HCT116 (cell line): ENCODE data around the gene SLC35F3. TPM values are rescaled to one million over a fixed set of nuclear protein-coding genes. Genes with fewer than 3 reads are reported as not detected.

Experiments
- ATAC-seq: fragments of 200-7000 bp; cut with Tn5 transposase; 2 replicates; pipeline ENCODE4 v1.9.1; 2020; ENCODE audit warnings: mild to moderate bottlenecking, moderate library complexity
- BruUV-seq: library from RNA; stranded (reverse); fragments of 400-500 nt; replicated peaks from 2 replicates; lab custom pipeline; 2021; lab: Mats Ljungman, UMichigan
- CTCF ChIA-PET: fragments of 300-600 bp; sonication (Branson Sonifier 250); formaldehyde crosslinking; loops from one replicate; lab custom pipeline; 2021; ENCODE audit warnings: antibody characterized with exemption; lab: Charles Lee
- POLR2A ChIA-PET: fragments of 300-600, 350-600 bp; sonication (Branson Sonifier 250); formaldehyde crosslinking; loops from one replicate; lab custom pipeline; 2021; ENCODE audit warnings: antibody characterized with exemption; lab: Charles Lee
- RAD21 ChIA-PET, 2 experiments: fragments of 300-600 bp; sonication (Branson Sonifier 250); formaldehyde crosslinking; loops; one replicate each; lab custom pipeline; 2023; ENCODE audit warnings: low total read pairs in 2 of 2; ENCODE audit not compliant: uncharacterized antibody in 2 of 2, unreplicated experiment in 2 of 2, low non-redundant PET in 1 of 2; lab: Charles Lee
- DNase-seq: peaks from one replicate; pipeline ENCODE4 v3.0.0-alpha.2; 2010; ENCODE audit warnings: low read depth, low spot score
- H2AFZ ChIP-seq: fragments of 200-600 bp; shearing (Covaris generic), sonication (generic); 2 replicates; pipeline ENCODE4 v1.6.1; 2017; ENCODE audit warnings: low read depth, mixed run types, mixed read lengths, antibody characterized with exemption, low read length; ENCODE audit not compliant: poor library complexity, severe bottlenecking
- H3K27ac ChIP-seq: 2 replicates; pipeline ENCODE4 v1.5.1; 2012; ENCODE audit warnings: low read depth, low read length
- H3K27me3 ChIP-seq: fragments of 200-600 bp; sonication (generic); 2 replicates; pipeline ENCODE4 v1.6.1; 2016; ENCODE audit warnings: mixed run types, low read length, mixed read lengths; ENCODE audit not compliant: insufficient read depth
- H3K36me3 ChIP-seq, 2 experiments: fragments of 200-500 bp in 1 of 2; fragments of 200-600 bp in 1 of 2; sonication (Bioruptor generic) in 1 of 2; sonication (generic) in 1 of 2; 2 replicates each; pipeline versions ENCODE4 v1.5.1 to v1.6.1; 2014 to 2016; ENCODE audit warnings: low read length in 2 of 2, inconsistent platforms in 1 of 2, mixed read lengths in 1 of 2, mixed run types in 1 of 2; ENCODE audit not compliant: insufficient read depth in 2 of 2, control insufficient read depth in 1 of 2
- H3K4me1 ChIP-seq, 2 experiments: fragments of 200-600 bp in 1 of 2; sonication (generic) in 1 of 2; 2 replicates each; pipeline versions ENCODE4 v1.5.1 to v1.6.1; 2012 to 2017; ENCODE audit warnings: low read length in 2 of 2, inconsistent platforms in 1 of 2, mild to moderate bottlenecking in 1 of 2, mixed read lengths in 1 of 2, mixed run types in 1 of 2, moderate library complexity in 1 of 2; ENCODE audit not compliant: insufficient read depth in 2 of 2, control insufficient read depth in 1 of 2
- H3K4me2 ChIP-seq: fragments of 200-600 bp; sonication (generic); 2 replicates; pipeline ENCODE4 v1.6.1; 2017; ENCODE audit warnings: mixed run types, low read length, mixed read lengths
- H3K4me3 ChIP-seq, 2 experiments: fragments of 200-600 bp in 1 of 2; sonication (generic) in 1 of 2; replicated peaks in 1 of 2; 2 replicates each; pipeline ENCODE4 v1.5.1; 2011 to 2016; ENCODE audit warnings: low read length in 2 of 2, control low read depth in 1 of 2, low read depth in 1 of 2, mild to moderate bottlenecking in 1 of 2, mixed read lengths in 1 of 2, mixed run types in 1 of 2
- H3K79me2 ChIP-seq: fragments of 200-600 bp; sonication (generic); 2 replicates; pipeline ENCODE4 v1.6.1; 2017; ENCODE audit warnings: mild to moderate bottlenecking, mixed run types, low read length, moderate library complexity, mixed read lengths; ENCODE audit not compliant: insufficient read depth
- H3K9ac ChIP-seq: fragments of 200-600 bp; sonication (generic); 2 replicates; pipeline ENCODE4 v1.6.1; 2016; ENCODE audit warnings: low read length, mixed read lengths
- H3K9me2 ChIP-seq: fragments of 200-600 bp; sonication (generic), shearing (Covaris generic); 2 replicates; pipeline ENCODE4 v1.6.1; 2017; ENCODE audit warnings: mixed run types, mild to moderate bottlenecking, moderate library complexity; ENCODE audit not compliant: insufficient read depth
- H3K9me3 ChIP-seq, 2 experiments: fragments of 200-500 bp in 1 of 2; fragments of 200-600 bp in 1 of 2; sonication (Bioruptor generic) in 1 of 2; sonication (generic) in 1 of 2; 2 replicates each; pipeline ENCODE4 v1.6.1; 2014 to 2017; ENCODE audit warnings: low read length in 2 of 2, mixed read lengths in 2 of 2, inconsistent platforms in 1 of 2, low read depth in 1 of 2, mild to moderate bottlenecking in 1 of 2, mixed run types in 1 of 2, moderate library complexity in 1 of 2; ENCODE audit not compliant: control insufficient read depth in 1 of 2, insufficient read depth in 1 of 2
- H4K20me1 ChIP-seq: fragments of 200-600 bp; sonication (generic), shearing (Covaris generic); 2 replicates; pipeline ENCODE4 v1.6.1; 2017; ENCODE audit warnings: mixed run types, mild to moderate bottlenecking, moderate library complexity; ENCODE audit not compliant: insufficient read depth
- CBX3 ChIP-seq: IDR thresholded peaks from 2 replicates; pipeline ENCODE4 v1.6.1; 2012; ENCODE audit warnings: low read depth
- ELF1 ChIP-seq: IDR thresholded peaks from 2 replicates; pipeline ENCODE4 v1.6.1; 2012; ENCODE audit warnings: low read depth, borderline replicate concordance
- JUND ChIP-seq: IDR thresholded peaks from 2 replicates; pipeline ENCODE4 v1.6.1; 2012
- POLR2AphosphoS5 ChIP-seq: IDR thresholded peaks from 2 replicates; pipeline ENCODE4 v1.6.1; 2011; ENCODE audit warnings: mild to moderate bottlenecking, low read depth, low read length, moderate library complexity
- REST ChIP-seq: IDR thresholded peaks from 2 replicates; pipeline ENCODE4 v1.6.1; 2012; ENCODE audit warnings: low read depth
- SP1 ChIP-seq: IDR thresholded peaks from 2 replicates; pipeline ENCODE4 v1.6.1; 2012; ENCODE audit warnings: low read depth
- TCF7L2 ChIP-seq: IDR thresholded peaks from 2 replicates; pipeline ENCODE4 v1.7.0; 2011; ENCODE audit warnings: borderline replicate concordance, inconsistent platforms; ENCODE audit not compliant: insufficient read depth, insufficient read length; ENCODE audit errors: extremely low read depth
- ZNF274 ChIP-seq: fragments of 200-500 bp; sonication (Bioruptor generic); IDR thresholded peaks from 2 replicates; pipeline ENCODE4 v1.6.1; 2014; ENCODE audit warnings: mild to moderate bottlenecking, low read depth, low read length, inconsistent platforms
- intact Hi-C: fragments of 100-400 bp; cut with micrococcal nuclease; formaldehyde crosslinking; loops from 2 replicates; pipeline ENCODE4 v1.10.0; 2022
- total RNA-seq: library from RNA; stranded (reverse); gene quantifications from one replicate; pipeline ENCODE4 v1.2.1, GENCODE V29; 2021; ENCODE audit not compliant: unreplicated experiment

The SLC35F3 gene
- total RNA-seq, 1 experiment from 2014 or later = 6.4 TPM

DNA sequence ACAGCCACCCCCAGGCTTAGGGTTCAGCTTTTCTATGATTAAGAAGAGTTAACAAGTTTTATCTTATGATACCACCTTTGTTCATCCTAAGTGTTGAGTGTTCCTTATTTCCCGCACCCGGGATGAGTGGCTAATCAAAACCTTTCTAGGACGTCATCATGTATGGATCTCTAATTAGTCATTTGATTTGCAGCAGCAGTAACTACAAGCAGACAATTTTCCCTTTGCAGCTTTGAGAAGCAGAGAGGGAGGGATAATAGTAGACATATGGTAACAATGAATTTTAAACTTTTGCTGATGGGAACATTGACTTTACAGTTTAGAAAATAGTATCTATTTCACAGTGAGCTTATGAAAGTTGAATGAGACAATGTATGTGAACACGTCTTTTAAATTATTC lies 30.8 kb upstream of the SLC35F3 start:
- Histone ChIP-seq H3K4me3 (no peak overlapping the region), H4K20me1 (no peaks in the 10 kb centered on the region), H3K9ac (no peak overlapping the region), H3K36me3 (no peaks in the 10 kb centered on the region), H2AFZ (no peak overlapping the region), H3K4me1 (no peaks in the 10 kb centered on the region), H3K9me3 (no peaks in the 10 kb centered on the region), H3K27ac (no peak overlapping the region), H3K79me2 (no peaks in the 10 kb centered on the region), H3K27me3 (no peaks in the 10 kb centered on the region), H3K9me2 (no peaks in the 10 kb centered on the region; the same call in 1 of the 2 replicates), H3K4me2 (no peak overlapping the region)
- no peak for ATAC-seq
- no peak for DNase-seq
- RAD21 ChIA-PET = no interaction called here
- intact Hi-C loops = no loop called here
- POLR2A ChIA-PET = no interaction called here
- CTCF ChIA-PET = no interaction called here
- no TSS peak for BruUV-seq
- TF ChIP-seq SP1 = no peak
- no peak for TF ChIP-seq JUND
- TF ChIP-seq ZNF274 = no peak
- TF ChIP-seq REST = no peak
- TF ChIP-seq POLR2AphosphoS5 = no peak
- no peak for TF ChIP-seq CBX3
- TF ChIP-seq TCF7L2 = no peak
- no peak for TF ChIP-seq ELF1
